HL-60 (cell line): ENCODE results near the gene TAF11L14.

Source experiments
- DNase-seq, 2 experiments: peaks; one replicate each; pipeline ENCODE4 v3.0.0-alpha.2; 2010 to 2020; ENCODE audit warnings: low read depth in 1 of 2, low spot score in 1 of 2
- H3K27ac ChIP-seq: fragments of 250-450 bp; sonication (Bioruptor Pico); replicated peaks from 2 replicates; pipeline ENCODE4 v1.5.1; 2020; ENCODE audit warnings: mild to moderate bottlenecking, moderate library complexity
- H3K27me3 ChIP-seq: fragments of 250-450 bp; sonication (Bioruptor Pico); 2 replicates; pipeline ENCODE4 v1.5.1; 2021; ENCODE audit warnings: mild to moderate bottlenecking, moderate library complexity; ENCODE audit not compliant: insufficient read depth, poor library complexity, severe bottlenecking
- H3K4me3 ChIP-seq: replicated peaks from 2 replicates; pipeline ENCODE4 v1.5.1; 2011; ENCODE audit warnings: mild to moderate bottlenecking, control low read depth, low read length; ENCODE audit not compliant: insufficient read depth
- GABPA ChIP-seq: IDR thresholded peaks from 2 replicates; pipeline ENCODE4 v1.6.1; 2012; ENCODE audit warnings: low read depth
- POLR2AphosphoS5 ChIP-seq: IDR thresholded peaks from 2 replicates; pipeline ENCODE4 v1.6.1; 2012; ENCODE audit warnings: low read depth
- SPI1 ChIP-seq: IDR thresholded peaks from 2 replicates; pipeline ENCODE4 v1.6.1; 2012; ENCODE audit warnings: low read depth, mild to moderate bottlenecking, borderline replicate concordance
- TF ChIP-seq, protein P1 (sequence below): IDR thresholded peaks from 2 replicates; pipeline ENCODE4 v1.6.1; 2012; ENCODE audit warnings: low read depth; ENCODE audit not compliant: insufficient replicate concordance
- TF ChIP-seq, protein P2 (sequence below): IDR thresholded peaks from one replicate; pipeline ENCODE4 v1.5.1; 2011; ENCODE audit warnings: low read length, control low read depth, inconsistent platforms; ENCODE audit not compliant: insufficient read depth

The TAF11L14 gene

GRCh38 chr5:17680737-17681136 is 46.5 kb downstream of the TAF11L14 start:
- TF ChIP-seq SPI1 (no peak), POLR2AphosphoS5 (no peak), GABPA (no peak)
- TF ChIP-seq, protein P1, sequence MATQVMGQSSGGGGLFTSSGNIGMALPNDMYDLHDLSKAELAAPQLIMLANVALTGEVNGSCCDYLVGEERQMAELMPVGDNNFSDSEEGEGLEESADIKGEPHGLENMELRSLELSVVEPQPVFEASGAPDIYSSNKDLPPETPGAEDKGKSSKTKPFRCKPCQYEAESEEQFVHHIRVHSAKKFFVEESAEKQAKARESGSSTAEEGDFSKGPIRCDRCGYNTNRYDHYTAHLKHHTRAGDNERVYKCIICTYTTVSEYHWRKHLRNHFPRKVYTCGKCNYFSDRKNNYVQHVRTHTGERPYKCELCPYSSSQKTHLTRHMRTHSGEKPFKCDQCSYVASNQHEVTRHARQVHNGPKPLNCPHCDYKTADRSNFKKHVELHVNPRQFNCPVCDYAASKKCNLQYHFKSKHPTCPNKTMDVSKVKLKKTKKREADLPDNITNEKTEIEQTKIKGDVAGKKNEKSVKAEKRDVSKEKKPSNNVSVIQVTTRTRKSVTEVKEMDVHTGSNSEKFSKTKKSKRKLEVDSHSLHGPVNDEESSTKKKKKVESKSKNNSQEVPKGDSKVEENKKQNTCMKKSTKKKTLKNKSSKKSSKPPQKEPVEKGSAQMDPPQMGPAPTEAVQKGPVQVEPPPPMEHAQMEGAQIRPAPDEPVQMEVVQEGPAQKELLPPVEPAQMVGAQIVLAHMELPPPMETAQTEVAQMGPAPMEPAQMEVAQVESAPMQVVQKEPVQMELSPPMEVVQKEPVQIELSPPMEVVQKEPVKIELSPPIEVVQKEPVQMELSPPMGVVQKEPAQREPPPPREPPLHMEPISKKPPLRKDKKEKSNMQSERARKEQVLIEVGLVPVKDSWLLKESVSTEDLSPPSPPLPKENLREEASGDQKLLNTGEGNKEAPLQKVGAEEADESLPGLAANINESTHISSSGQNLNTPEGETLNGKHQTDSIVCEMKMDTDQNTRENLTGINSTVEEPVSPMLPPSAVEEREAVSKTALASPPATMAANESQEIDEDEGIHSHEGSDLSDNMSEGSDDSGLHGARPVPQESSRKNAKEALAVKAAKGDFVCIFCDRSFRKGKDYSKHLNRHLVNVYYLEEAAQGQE: no peak
- TF ChIP-seq, protein P2, sequence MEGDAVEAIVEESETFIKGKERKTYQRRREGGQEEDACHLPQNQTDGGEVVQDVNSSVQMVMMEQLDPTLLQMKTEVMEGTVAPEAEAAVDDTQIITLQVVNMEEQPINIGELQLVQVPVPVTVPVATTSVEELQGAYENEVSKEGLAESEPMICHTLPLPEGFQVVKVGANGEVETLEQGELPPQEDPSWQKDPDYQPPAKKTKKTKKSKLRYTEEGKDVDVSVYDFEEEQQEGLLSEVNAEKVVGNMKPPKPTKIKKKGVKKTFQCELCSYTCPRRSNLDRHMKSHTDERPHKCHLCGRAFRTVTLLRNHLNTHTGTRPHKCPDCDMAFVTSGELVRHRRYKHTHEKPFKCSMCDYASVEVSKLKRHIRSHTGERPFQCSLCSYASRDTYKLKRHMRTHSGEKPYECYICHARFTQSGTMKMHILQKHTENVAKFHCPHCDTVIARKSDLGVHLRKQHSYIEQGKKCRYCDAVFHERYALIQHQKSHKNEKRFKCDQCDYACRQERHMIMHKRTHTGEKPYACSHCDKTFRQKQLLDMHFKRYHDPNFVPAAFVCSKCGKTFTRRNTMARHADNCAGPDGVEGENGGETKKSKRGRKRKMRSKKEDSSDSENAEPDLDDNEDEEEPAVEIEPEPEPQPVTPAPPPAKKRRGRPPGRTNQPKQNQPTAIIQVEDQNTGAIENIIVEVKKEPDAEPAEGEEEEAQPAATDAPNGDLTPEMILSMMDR: no peak
- Histone ChIP-seq H3K27me3 (no peaks in the 10 kb centered on the region), H3K4me3 (no peak overlapping the region), H3K27ac (no peak overlapping the region)
- no peak for DNase-seq
